NCI-H510A treated with DMSO at 0.1 percent for 48 hours (cell line): ENCODE measurements around the gene RALGDS.
"Not testable (repeated sequence)": the region's sequence is repeated elsewhere in the genome, so short reads cannot be mapped to it uniquely, and the experiment has no call there.

ENCODE experiments used
- DNase-seq: peaks from one replicate; lab custom pipeline; 2025; lab: John Stamatoyannopoulos, UW

RALGDS gene

GRCh38 chr9:133088146-133088750 lies 32.8 kb downstream of the RALGDS start:
- no peak for DNase-seq

DNA sequence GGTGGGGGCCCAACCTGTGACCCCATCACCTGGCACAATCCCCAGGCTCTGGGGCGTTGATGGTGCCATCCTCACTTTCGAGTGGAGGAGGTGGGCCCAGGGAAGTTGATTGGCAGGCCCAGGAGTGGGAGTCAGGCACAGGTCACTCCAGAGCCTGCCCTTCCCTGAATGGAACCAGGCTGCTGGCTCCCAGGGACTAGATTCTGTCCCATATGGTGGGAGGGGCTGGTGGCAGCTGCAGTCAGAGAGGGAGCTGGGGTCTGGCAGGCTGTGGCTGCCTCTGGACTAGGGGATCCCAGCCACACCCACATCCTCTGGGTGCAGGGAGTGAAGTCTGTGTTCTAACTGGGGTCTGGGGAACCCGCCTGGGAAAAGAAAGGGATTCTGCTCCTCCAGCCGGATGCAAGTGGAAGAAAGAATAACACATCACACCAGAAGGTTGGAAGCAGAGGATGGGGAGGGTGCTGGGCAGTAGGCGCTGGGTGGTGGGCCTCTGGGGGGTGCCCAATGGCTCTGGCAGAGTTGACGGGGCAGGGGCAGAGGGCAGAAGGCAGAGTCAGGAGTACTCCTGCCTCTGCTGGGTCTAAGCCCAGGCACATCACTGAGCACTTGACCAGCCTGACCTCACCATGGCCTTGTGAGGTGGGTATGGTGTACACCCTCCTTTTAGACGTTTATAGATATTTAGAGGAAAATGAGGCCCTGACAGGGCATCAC lies 33.5 kb downstream of the RALGDS start:
- DNase-seq: no peak

GRCh38 chr9:133086894-133087293 lies 34.1 kb downstream of the RALGDS start:
- no peak for DNase-seq

DNA sequence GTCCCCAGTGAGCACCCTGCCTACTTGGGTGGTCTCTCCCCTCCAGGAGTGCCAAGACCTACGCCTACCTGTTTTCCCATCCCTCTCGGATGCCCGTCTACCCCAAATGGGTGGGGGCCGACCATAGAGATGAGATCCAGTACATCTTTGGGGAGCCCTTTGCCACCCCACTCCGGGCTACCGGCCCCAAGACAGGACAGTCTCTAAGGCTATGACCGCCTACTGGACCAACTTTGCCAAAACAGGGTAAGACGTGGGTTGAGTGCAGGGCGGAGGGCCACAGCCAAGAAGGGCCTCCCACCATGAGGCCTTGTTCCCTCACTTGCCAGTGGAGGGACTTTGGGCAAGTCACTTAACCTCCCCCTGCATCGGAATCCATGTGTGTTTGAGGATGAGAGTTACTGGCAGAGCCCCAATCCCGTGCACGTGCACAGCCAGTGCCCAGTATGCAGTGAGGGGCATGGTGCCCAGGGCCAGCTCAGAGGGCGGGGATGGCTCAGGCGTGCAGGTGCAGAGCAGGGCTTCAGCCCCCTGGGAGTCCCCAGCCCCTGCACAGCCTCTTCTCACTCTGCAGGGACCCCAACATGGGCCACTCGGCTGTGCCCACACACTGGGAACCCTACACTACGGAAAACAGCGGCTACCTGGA lies 34.7 kb downstream of the RALGDS start:
- DNase-seq: not testable (repeated sequence)

DNA sequence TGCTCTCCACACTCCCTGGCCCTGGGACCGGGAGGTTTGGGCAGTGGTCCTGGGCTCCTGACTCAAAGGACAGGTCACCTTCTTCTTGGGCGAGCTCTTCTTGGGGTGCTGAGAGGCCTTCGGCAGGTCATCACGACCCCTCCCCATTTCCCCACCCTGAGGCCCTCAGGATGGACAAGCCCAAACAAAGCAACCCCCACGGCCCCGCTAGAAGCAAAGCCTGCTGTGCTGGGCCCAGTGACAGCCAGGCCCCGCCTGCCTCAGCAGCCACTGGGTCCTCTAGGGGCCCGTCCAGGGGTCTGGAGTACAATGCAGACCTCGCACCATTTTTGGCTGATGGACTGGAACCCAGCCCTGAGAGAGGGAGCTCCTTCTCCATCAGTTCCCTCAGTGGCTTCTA lies 37.4 kb downstream of the RALGDS start:
- DNase-seq: not testable (repeated sequence)

DNA sequence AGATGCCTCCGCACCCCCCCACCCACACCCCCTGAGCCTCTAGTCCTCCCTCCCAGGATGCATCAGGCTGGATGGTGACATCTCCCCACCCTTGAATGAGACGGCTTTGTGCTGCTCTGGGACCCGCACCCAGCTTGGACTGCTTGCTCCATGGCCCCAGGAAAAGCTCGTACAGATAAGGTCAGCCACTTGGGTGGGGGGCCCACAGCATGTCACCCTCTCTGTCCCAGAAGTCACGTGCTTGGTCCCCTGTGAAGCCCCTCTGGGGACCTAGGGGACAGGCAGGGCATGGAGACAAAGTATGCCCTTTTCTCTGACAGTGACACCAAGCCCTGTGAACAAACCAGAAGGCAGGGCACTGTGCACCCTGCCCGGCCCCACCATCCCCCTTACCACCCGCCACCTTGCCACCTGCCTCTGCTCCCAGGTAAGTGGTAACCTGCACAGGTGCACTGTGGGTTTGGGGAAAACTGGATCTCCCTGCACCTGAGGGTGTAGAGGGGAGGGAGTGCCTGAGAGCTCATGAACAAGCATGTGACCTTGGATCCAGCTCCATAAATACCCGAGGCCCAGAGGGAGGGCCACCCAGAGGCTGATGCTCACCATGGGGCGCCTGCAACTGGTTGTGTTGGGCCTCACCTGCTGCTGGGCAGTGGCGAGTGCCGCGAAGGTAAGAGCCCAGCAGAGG lies 38.9 kb downstream of the RALGDS start:
- peak; percentile 58 for DNase-seq

- DNase-seq: not testable (repeated sequence)
Measured at GRCh38 chr9:133080786-133081779, 40.0 kb downstream of the RALGDS start.

- DNase-seq: no peak
Measured at GRCh38 chr9:133080161-133080560, 40.9 kb downstream of the RALGDS start.

- no peak for DNase-seq
Measured at GRCh38 chr9:133078486-133078885, 42.6 kb downstream of the RALGDS start.

- DNase-seq: no peak
Measured at GRCh38 chr9:133076691-133077090, 44.3 kb downstream of the RALGDS start.

DNA sequence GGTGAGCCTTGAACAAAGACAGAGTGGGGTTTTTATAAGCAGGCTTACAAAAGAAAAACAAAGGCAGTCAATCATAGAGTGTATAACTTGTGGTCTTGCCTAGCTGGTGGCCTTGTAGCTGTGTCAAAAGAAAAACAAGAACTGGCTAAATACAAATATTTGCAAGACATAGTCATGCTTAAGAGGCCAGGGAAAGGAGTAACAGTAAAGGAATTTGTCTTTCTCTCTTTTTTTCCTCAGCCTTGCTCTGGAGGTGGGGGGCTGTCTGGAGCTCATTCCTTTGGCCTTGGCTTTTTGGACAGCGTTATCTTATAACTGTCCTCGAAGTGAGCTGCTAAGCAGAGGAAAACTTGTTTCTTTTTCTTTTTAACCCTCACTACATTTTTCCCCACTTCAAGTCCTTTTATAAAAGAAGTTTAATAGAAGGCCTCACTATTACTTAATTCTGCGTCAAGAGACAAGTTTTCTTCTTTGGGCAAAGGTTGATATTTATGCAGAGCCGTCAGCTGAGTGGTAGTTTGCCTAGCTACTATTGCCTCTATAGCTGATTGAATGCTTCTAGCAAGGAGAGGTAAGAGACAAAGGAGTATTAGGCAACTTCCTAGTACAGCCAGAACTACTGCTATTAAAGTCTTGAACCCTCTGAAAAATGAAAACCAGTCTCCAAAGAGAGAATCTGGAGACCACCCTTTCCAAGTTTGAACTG lies 45.0 kb downstream of the RALGDS start:
- no peak for DNase-seq

GRCh38 chr9:133074111-133074651 lies 46.9 kb downstream of the RALGDS start:
- no peak for DNase-seq

DNA sequence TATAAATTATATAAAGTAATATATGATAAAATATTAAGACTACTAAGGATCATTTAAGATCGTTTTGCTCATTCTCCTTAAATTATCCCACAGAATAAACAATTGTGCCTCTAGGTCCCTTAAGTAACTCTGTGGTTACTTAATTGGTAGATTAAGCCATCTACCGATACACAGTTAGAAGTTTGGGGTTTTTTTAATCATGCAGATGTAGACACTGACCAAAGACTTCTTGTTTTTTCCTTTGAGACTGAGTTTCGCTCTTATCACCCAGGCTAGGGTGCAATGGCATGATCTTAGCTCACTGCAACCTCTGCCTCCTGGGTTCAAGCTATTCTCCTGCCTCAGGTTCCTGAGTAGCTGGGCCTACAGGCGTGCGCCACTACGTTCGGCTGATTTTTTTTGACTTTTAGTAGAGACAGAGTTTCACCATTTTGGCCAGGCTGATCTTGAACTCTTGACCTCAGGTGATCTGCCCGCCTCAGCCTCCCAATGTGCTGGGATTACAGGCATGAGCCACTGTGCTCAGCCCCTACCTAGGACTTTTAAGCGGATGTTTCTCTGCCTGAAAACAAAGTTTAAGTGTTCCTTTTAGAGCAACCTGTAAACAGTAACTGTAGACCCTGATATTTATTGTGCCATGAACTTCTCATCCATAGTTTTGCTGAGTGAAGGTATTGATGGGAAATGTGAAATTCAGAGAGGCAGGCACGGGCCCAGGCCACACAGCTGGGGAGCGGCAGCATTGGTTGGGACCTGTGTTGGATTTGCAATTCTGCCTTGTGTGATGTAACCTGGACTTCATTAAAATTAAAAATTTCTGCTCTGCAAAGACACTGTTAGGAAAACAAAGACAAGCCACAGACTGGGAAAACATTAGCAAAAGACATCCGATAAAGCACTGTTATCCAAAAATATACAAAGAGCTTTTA lies 47.7 kb downstream of the RALGDS start:
- no peak for DNase-seq

DNA sequence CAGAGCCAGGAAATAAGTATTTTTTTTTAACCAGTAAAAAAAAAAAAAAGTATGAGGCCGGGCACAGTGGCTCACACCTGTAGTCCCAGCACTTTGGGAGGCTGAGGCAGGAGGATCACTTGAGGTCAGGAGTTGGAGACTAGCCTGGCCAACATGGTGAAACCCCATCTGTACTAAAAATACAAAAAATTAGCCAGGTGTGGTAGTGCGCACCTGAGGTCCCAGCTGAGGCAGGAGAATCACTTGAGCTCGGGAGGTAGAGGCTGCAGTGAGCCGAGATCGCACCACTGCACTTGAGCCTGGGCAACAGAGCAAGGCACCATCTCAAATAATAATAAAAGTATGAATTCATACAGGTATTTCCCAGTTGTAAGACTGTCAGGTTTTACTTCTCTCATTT lies 48.8 kb downstream of the RALGDS start:
- DNase-seq: not testable (repeated sequence)

DNA sequence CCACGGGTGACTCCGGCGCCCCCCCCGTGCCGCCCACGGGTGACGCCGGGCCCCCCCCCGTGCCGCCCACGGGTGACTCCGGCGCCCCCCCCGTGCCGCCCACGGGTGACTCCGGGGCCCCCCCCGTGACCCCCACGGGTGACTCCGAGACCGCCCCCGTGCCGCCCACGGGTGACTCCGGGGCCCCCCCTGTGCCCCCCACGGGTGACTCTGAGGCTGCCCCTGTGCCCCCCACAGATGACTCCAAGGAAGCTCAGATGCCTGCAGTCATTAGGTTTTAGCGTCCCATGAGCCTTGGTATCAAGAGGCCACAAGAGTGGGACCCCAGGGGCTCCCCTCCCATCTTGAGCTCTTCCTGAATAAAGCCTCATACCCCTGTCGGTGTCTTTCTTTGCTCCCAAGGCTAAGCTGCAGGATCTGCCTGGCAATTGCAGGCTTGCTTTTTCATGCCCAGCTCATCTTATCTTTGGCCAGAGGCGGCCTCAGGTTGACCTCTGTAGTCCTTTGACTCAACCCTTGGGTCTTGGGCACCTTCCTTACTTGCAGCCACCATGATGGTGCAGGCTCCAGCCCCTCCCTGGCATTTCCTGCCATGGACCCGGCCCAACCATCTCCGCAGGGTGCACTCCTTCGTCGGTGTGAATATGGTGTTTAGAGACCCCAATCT lies 49.4 kb downstream of the RALGDS start:
- DNase-seq: no peak

GRCh38 chr9:133070985-133071384 lies 50.1 kb downstream of the RALGDS start:
- not testable (repeated sequence) for DNase-seq

- not testable (repeated sequence) for DNase-seq
Measured at GRCh38 chr9:133070500-133070961, 50.5 kb downstream of the RALGDS start.

DNA sequence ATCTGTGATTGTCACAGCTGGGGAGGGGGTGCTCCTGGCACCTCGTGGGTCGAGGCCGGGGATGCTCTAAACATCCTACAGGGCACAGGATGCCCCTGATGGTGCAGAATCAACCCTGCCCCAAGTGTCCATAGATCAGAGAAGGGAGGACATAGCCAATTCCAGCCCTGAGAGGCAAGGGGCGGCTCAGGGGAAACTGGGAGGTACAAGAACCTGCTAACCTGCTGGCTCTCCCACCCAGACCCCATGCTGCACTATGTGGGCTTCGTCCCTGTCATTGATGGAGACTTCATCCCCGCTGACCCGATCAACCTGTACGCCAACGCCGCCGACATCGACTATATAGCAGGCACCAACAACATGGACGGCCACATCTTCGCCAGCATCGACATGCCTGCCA lies 52.6 kb downstream of the RALGDS start:
- not testable (repeated sequence) for DNase-seq

DNA sequence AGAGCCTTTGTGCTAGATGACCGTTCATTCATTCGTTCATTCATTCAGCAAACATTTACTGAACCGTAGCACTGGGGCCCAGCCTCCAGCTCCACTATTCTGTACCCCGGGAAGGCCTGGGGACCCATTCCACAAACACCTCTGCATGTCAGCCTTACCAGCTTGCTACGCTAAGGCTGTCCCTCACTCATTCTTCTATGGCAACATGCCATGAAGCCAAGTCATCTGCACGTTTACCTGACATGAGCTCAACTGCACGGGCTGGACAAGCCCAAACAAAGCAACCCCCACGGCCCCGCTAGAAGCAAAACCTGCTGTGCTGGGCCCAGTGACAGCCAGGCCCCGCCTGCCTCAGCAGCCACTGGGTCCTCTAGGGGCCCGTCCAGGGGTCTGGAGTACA lies 53.2 kb downstream of the RALGDS start:
- no peak for DNase-seq
